NCI-H1436 (cell line): Measurements from ENCODE around the gene IL6ST.

Experiments used
- DNase-seq: peaks from one replicate; lab custom pipeline; 2025; lab: John Stamatoyannopoulos, UW

The IL6ST gene

GRCh38 chr5:55896663-55897062 is 98.1 kb downstream of the IL6ST start:
- no peak for DNase-seq

DNA sequence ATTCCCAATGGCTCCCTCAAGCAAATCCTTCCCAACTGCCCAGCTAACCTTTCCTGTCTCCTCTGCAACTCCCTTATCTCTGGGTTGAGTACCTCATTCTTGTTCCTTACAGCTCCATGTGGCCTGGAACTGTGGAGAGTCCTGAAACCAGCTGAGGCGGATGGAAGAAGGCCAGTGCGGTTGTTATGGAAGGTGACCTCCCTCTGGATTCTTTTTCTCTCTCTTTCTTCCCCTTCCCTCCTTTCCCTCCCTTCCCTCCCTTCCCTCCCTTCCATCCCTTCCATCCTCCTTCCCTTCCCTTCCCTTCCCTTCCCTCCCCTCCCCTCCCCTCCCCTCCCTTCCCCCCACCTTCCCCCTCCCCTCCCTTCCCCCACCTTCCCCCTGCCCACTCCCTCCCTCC is 98.5 kb downstream of the IL6ST start:
- no peak for DNase-seq

DNA sequence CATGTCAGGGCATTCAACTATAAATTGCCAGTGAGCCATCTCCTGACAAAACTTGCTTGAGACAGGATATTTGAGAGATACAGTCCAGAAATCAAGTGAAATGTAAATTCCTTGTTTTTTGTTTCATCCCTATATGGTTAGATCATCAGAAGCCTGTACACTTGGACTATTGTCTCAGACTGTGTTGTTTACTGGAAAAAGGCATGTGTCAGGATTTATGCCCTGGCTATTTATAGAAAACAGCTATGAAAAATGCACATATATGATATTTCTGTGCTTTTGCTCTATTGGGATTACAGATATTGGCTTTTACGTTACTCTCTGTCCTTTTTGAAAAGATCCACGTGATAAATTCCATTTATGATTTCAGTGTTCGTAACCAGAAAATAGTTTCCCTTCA is 99.4 kb downstream of the IL6ST start:
- no peak for DNase-seq

GRCh38 chr5:55894135-55894534 is 100.6 kb downstream of the IL6ST start:
- DNase-seq, result no peak

DNA sequence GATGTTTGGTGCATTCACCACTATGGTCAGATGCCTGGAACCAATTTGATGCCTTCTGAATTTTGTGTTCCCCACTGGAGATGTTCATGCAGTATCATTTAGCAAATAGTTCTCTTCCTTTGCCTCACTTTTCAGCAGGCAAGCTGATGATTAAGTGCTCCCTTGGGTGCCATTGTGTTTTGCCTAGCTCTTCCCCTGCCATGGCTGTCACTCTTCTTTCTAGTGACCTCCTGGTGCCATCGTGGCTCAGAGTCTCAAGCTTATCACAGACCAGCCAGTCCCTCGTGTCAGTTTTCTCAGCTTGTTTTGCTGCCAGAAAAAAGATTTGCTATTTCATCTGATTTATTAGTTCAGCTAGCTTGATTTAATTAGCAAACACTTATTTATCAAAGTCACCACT is 102.3 kb downstream of the IL6ST start:
- DNase-seq, result no peak

DNA sequence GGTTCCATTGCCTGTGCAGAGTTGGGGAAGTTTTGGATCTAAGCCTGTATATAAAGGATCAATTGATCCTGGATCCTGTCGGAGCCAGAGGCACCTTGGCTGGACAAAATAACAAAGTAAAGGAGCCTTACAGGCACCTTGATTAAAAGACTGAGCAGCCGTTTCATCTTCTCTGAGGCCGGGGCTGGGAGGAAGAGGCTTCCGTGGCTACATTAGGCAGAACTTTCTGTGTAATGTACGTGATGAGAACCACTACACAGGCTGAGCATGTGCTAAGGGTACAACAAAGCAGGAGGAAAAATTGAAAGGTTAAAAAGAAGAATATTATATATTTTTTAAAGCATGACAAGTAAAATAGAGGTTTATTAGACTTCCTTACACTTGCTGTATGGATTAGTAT is 106.6 kb downstream of the IL6ST start:
- no peak for DNase-seq

DNA sequence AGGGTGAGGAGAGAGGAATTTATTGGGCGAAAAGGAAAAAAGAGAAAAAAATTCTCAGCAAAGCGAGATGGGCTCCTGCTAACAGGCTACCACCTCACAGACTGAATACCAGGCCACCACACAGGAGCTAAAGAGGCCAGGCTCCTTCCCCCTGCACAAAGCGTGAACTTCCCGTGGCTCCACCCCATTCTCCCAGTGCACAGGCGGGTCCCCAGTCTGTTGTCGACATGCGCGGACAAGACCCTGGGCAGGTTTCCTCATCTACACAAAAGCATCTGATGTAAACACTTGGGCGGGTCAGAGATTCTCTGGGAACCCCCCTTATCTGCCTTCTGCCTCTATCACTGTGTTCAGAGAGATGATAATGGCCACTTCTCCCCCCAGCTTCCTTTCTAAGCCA is 109.4 kb downstream of the IL6ST start:
- no peak for DNase-seq
